Embryonic facial prominence (tissue), 1 donor: ENCODE data around the gene ADRB1.

Experiments
- DNase-seq: peaks from one replicate; pipeline ENCODE4 v3.0.0-alpha.2; 2016; ENCODE audit errors: extremely low spot score

Gene ADRB1

DNA sequence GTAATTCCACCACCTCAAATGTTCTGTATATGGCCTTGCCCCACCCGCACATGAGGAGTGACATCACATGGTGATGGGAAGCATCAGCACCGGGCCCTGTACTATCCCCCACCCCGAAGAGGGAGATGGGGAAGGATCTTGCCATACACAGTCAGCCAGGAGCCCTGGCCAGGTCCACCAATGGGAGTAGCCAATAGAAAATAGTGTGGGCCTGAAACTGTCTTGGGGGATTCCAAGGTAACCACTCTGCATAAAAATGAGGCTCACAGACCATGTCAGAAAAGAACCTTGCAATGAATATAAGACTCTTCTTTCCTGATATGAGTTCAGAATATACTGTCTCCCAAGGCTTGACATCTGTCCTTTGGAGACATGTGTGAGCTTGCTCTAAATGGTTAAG, 51.1 kb downstream of the ADRB1 start:
- DNase-seq = no peak

- DNase-seq = no peak
These were observed 52.1 kb downstream of the ADRB1 start for GRCh38 chr10:114095559-114096337.
